Keratinocyte (primary cell): ENCODE data around the gene PIGW.

Source experiments
- CTCF ChIP-seq, 3 experiments: IDR thresholded peaks in 1 of 3; conservative IDR thresholded peaks in 1 of 3; optimal IDR thresholded peaks in 1 of 3; 2 replicates in 2 of 3; 3 replicates in 1 of 3; pipeline versions ENCODE3 to v1.5.1; 2011; ENCODE audit warnings: low read length in 3 of 3, mild to moderate bottlenecking in 3 of 3, moderate library complexity in 2 of 3, control low read depth in 1 of 3, inconsistent platforms in 1 of 3; ENCODE audit not compliant: insufficient read depth in 2 of 3; ENCODE audit errors: extremely low read depth in 1 of 3
- EZH2 ChIP-seq: IDR thresholded peaks from one replicate; pipeline ENCODE4 v1.6.1; 2012; ENCODE audit warnings: inconsistent platforms, mild to moderate bottlenecking, low read length, moderate library complexity

DNA sequence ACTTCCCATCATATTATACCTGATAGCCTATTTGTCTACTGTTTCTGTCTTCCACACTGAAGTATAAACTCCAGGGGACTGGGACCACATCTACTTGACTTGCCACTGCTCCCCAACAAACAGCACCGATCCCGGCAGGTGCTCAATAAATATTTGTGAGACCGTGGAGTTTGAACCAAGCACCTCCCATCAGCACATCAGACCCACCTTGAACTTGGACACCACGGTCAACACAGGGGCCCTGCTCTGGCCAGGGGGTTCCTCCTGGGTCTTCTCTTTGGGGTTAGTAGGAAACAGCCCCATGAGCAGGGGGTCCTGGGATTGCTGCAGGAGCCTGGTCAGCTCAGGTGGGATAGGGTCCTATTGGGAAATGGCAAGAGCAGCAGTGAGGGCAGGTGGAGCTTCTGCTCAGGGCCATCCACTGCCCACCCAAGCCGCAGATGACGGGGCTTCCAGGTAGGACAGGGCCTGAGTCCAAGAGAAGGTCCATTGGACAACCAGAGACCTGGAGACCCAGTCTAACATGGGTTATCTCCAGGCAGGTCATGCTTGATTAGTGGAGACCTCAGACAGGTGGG lies 28.4 kb upstream of the PIGW start:
- TF ChIP-seq CTCF (optimal IDR thresholded peaks at IDR 0.05 in 1 of 3, IDR thresholded peaks at IDR 0.05 in 1 of 3, conservative IDR thresholded peaks at IDR 0.05 in 1 of 3; ENCODE audit: extremely low read depth in 1 of 3, insufficient read depth in 2 of 3, low read length in 3 of 3) = no peak
- TF ChIP-seq EZH2 = no peak
